SK-N-SH treated with all-trans-retinoic acid at 6 μM for 48 hours (cell line): ENCODE results near the gene EFCAB12.
"Not testable (repeated sequence)": the region's sequence is repeated elsewhere in the genome, so short reads cannot be mapped to it uniquely, and the experiment has no call there.

Experiments
- ATAC-seq: fragments of 200-7000 bp; cut with Tn5 transposase; 3 replicates; pipeline ENCODE4 v1.9.1; 2020; ENCODE audit warnings: mild to moderate bottlenecking, moderate library complexity
- ARNTL ChIP-seq: fragments of 450-650 bp; formaldehyde crosslinking; IDR thresholded peaks from 2 replicates; pipeline ENCODE4 v1.5.0; 2020; ENCODE audit warnings: low read depth, mild to moderate bottlenecking, moderate library complexity, borderline replicate concordance
- BACH2 ChIP-seq: fragments of 250-450 bp; sonication (Bioruptor Pico); IDR thresholded peaks from 2 replicates; pipeline ENCODE4 v1.9.0; 2021; ENCODE audit warnings: mild to moderate bottlenecking, borderline replicate concordance
- CREB5 ChIP-seq: fragments of 250-450 bp; sonication (Bioruptor Pico); IDR thresholded peaks from 2 replicates; pipeline ENCODE4 v1.5.1; 2020; ENCODE audit warnings: low read depth, mild to moderate bottlenecking, moderate library complexity
- CSDC2 ChIP-seq: fragments of 250-450 bp; sonication (Bioruptor Pico); IDR thresholded peaks from 2 replicates; pipeline ENCODE4 v1.5.0; 2020; ENCODE audit warnings: mild to moderate bottlenecking, moderate library complexity
- CSRNP3 ChIP-seq: fragments of 250-450 bp; sonication (Bioruptor Pico); IDR thresholded peaks from 2 replicates; pipeline ENCODE4 v1.5.1; 2021; ENCODE audit warnings: mild to moderate bottlenecking, moderate library complexity
- ESRRG ChIP-seq: fragments of 250-450 bp; sonication (Bioruptor Pico); IDR thresholded peaks from 2 replicates; pipeline ENCODE4 v1.6.1; 2021; ENCODE audit warnings: mild to moderate bottlenecking
- GLIS3 ChIP-seq: fragments of 250-450 bp; sonication (Bioruptor Pico); IDR thresholded peaks from 2 replicates; pipeline ENCODE4 v1.5.0; 2020; ENCODE audit warnings: mild to moderate bottlenecking, moderate library complexity
- ISL1 ChIP-seq: fragments of 250-450 bp; sonication (Bioruptor Pico); IDR thresholded peaks from 2 replicates; pipeline ENCODE4 v2.1.2; 2022; ENCODE audit warnings: mild to moderate bottlenecking, moderate library complexity
- OSR1 ChIP-seq: fragments of 250-450 bp; sonication (Bioruptor Pico); IDR thresholded peaks from 2 replicates; pipeline ENCODE4 v1.8.0; 2022; ENCODE audit warnings: moderate library complexity, mild to moderate bottlenecking, inconsistent platforms
- PATZ1 ChIP-seq: fragments of 250-450 bp; sonication (Bioruptor Pico); IDR thresholded peaks from 2 replicates; pipeline ENCODE4 v1.8.0; 2020; ENCODE audit warnings: mild to moderate bottlenecking, moderate library complexity, borderline replicate concordance
- PPARA ChIP-seq: fragments of 250-450 bp; sonication (Bioruptor Pico); IDR thresholded peaks from 2 replicates; pipeline ENCODE4 v1.5.0; 2020; ENCODE audit warnings: mild to moderate bottlenecking, borderline replicate concordance
- RARB ChIP-seq: fragments of 250-450 bp; sonication (Bioruptor Pico); IDR thresholded peaks from 2 replicates; pipeline ENCODE4 v1.8.0; 2021; ENCODE audit warnings: mild to moderate bottlenecking, moderate library complexity
- SNAI2 ChIP-seq: fragments of 250-450 bp; sonication (Bioruptor Pico); IDR thresholded peaks from 2 replicates; pipeline ENCODE4 v1.5.0; 2020; ENCODE audit warnings: mild to moderate bottlenecking, moderate library complexity
- TCF4 ChIP-seq: fragments of 250-450 bp; sonication (Bioruptor Pico); IDR thresholded peaks from 2 replicates; pipeline ENCODE4 v1.8.0; 2021; ENCODE audit warnings: mild to moderate bottlenecking, moderate library complexity, borderline replicate concordance
- TOX ChIP-seq: fragments of 250-450 bp; sonication (Bioruptor Pico); IDR thresholded peaks from 2 replicates; pipeline ENCODE4 v1.8.0; 2021; ENCODE audit warnings: mild to moderate bottlenecking, moderate library complexity, borderline replicate concordance
- TSHZ2 ChIP-seq: fragments of 250-450 bp; sonication (Bioruptor Pico); IDR thresholded peaks from 2 replicates; pipeline ENCODE4 v1.5.0; 2020; ENCODE audit warnings: mild to moderate bottlenecking, moderate library complexity
- ZC3H10 ChIP-seq: fragments of 250-450 bp; sonication (Bioruptor Pico); IDR thresholded peaks from 2 replicates; pipeline ENCODE4 v1.5.1; 2021; ENCODE audit warnings: mild to moderate bottlenecking, moderate library complexity
- ZFP30 ChIP-seq: fragments of 450-650 bp; formaldehyde crosslinking; IDR thresholded peaks from 2 replicates; pipeline ENCODE4 v1.5.0; 2022; ENCODE audit warnings: mild to moderate bottlenecking, moderate library complexity
- ZNF70 ChIP-seq: fragments of 450-650 bp; formaldehyde crosslinking; IDR thresholded peaks from 2 replicates; pipeline ENCODE4 v1.5.0; 2020; ENCODE audit warnings: mild to moderate bottlenecking, moderate library complexity

Gene EFCAB12

GRCh38 chr3:129366312-129366831 is 62.1 kb downstream of the EFCAB12 start:
- no peak for ATAC-seq

GRCh38 chr3:129365296-129366136 is 62.9 kb downstream of the EFCAB12 start:
- ATAC-seq: no peak
- no peak for TF ChIP-seq CSDC2 (CRISPR knock-in tag)
- TF ChIP-seq ZC3H10: no peak
- TF ChIP-seq TOX (CRISPR knock-in tag): no peak
- no peak for TF ChIP-seq ZFP30
- TF ChIP-seq OSR1: no peak
- no peak for TF ChIP-seq BACH2
- no peak for TF ChIP-seq PATZ1 (CRISPR knock-in tag)
- no peak for TF ChIP-seq TSHZ2 (CRISPR knock-in tag)
- TF ChIP-seq TCF4 (CRISPR knock-in tag): no peak
- no peak for TF ChIP-seq CSRNP3
- no peak for TF ChIP-seq GLIS3 (CRISPR knock-in tag)
- no peak for TF ChIP-seq ESRRG (CRISPR knock-in tag)
- no peak for TF ChIP-seq ARNTL (CRISPR knock-in tag)
- no peak for TF ChIP-seq PPARA (CRISPR knock-in tag)
- no peak for TF ChIP-seq CREB5 (CRISPR knock-in tag)
- no peak for TF ChIP-seq SNAI2 (CRISPR knock-in tag)
- TF ChIP-seq ISL1 (CRISPR knock-in tag): no peak
- TF ChIP-seq RARB (CRISPR knock-in tag): no peak

More at GRCh38 chr3:129366312-129366831, 62.1 kb downstream of the EFCAB12 start:
- TF ChIP-seq OSR1 (no peak), ZNF70 (CRISPR knock-in tag) (no peak), ISL1 (CRISPR knock-in tag) (no peak), PPARA (CRISPR knock-in tag) (no peak), ZFP30 (no peak), ARNTL (CRISPR knock-in tag) (no peak), GLIS3 (CRISPR knock-in tag) (no peak)

- not testable (repeated sequence) for ATAC-seq
These were observed 63.6 kb downstream of the EFCAB12 start for GRCh38 chr3:129364811-129365210.

GRCh38 chr3:129363356-129363755 is 65.1 kb downstream of the EFCAB12 start:
- ATAC-seq: not testable (repeated sequence)
